Progenitor cell of endocrine pancreas (in vitro differentiated cells): ENCODE results near the gene LHFPL2. TPM values are rescaled to one million over a fixed set of nuclear protein-coding genes. Genes with fewer than 3 reads are reported as not detected.

Source experiments
- DNase-seq: peaks from one replicate; pipeline ENCODE4 v3.0.0; 2021; ENCODE audit warnings: low spot score; ENCODE audit not compliant: unreplicated experiment
- H3K27ac Mint-ChIP-seq: 2 replicates; pipeline ENCODE4 v1.8.0; 2021; ENCODE audit warnings: mild to moderate bottlenecking, moderate library complexity, mixed read lengths
- H3K27me3 Mint-ChIP-seq: 2 replicates; pipeline ENCODE4 v1.8.0; 2021; ENCODE audit warnings: mixed read lengths
- H3K36me3 Mint-ChIP-seq: 2 replicates; pipeline ENCODE4 v1.8.0; 2022; ENCODE audit warnings: mixed read lengths; ENCODE audit not compliant: insufficient read depth
- H3K4me1 Mint-ChIP-seq: 2 replicates; pipeline ENCODE4 v1.8.0; 2021; ENCODE audit warnings: low read depth, mixed read lengths
- H3K4me3 Mint-ChIP-seq: 2 replicates; pipeline ENCODE4 v1.8.0; 2021; ENCODE audit warnings: low read depth, mild to moderate bottlenecking, moderate library complexity, mixed read lengths
- H3K9me3 Mint-ChIP-seq: 2 replicates; pipeline ENCODE4 v1.8.0; 2021; ENCODE audit warnings: low read depth, mixed read lengths
- total RNA-seq: library from RNA; stranded (reverse); gene quantifications from 2 replicates; pipeline ENCODE4 v1.2.1, GENCODE V29; 2021
- TF ChIP-seq, protein P1 (sequence below): fragments of 200-600 bp; sonication (generic); IDR thresholded peaks from one replicate; pipeline ENCODE4 v1.5.0; 2021; ENCODE audit warnings: antibody characterized with exemption, mild to moderate bottlenecking; ENCODE audit not compliant: unreplicated experiment

LHFPL2 gene
- total RNA-seq, 1 donor from 2014 or later: 15.0 TPM

DNA sequence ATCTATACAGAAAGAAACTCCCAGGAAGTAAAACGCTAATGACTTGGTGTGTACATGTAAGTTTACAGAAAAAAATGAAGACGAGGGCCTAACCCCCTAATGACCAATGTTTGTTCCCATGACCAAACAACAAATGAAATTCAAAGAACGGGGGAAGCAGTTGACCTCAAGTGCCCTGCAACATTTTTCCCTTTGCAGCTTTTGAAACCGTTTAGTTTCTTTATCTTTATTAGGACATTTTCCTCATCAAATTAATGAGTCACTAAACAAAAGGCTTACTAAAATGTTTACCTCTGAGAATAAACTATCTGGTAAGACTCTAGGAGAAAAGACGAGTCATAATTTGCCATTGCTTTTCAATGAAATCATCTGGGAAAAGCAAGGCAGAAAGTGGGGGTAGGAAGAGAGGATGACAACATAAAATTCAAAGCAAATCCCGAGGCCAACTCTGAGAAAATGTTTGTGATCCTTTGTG, 57.4 kb downstream of the LHFPL2 start:
- Mint-ChIP-seq H3K4me3 (no peak overlapping the region), H3K4me1 (peaks cover 29% of the 10 kb centered on the region), H3K27ac (no peak overlapping the region), H3K27me3 (no peaks in the 10 kb centered on the region), H3K9me3 (no peaks in the 10 kb centered on the region), H3K36me3 (peaks cover 3% of the 10 kb centered on the region)
- TF ChIP-seq, protein P1, sequence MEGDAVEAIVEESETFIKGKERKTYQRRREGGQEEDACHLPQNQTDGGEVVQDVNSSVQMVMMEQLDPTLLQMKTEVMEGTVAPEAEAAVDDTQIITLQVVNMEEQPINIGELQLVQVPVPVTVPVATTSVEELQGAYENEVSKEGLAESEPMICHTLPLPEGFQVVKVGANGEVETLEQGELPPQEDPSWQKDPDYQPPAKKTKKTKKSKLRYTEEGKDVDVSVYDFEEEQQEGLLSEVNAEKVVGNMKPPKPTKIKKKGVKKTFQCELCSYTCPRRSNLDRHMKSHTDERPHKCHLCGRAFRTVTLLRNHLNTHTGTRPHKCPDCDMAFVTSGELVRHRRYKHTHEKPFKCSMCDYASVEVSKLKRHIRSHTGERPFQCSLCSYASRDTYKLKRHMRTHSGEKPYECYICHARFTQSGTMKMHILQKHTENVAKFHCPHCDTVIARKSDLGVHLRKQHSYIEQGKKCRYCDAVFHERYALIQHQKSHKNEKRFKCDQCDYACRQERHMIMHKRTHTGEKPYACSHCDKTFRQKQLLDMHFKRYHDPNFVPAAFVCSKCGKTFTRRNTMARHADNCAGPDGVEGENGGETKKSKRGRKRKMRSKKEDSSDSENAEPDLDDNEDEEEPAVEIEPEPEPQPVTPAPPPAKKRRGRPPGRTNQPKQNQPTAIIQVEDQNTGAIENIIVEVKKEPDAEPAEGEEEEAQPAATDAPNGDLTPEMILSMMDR: no peak
- DNase-seq: no peak

DNA sequence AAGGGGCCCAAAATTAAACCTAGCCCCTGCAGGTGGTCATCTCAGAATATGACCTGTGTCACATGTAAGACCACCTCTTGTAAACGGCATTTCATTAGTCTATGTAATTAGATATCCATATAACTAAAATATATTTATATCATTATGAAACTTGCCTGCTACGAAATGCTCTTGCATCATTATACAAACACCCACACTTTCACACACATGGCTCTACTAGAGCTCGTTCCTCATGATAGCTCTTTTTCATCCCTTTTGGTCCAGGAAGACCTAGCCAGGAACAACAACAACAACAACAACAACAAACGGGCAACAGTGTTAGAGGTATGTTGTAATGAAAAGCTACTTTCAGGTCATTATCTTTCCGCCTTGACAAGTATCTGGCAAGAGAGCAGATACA, 58.6 kb downstream of the LHFPL2 start:
- Mint-ChIP-seq H3K4me3 (no peak overlapping the region), H3K27ac (no peak overlapping the region), H3K4me1 (peaks cover 26% of the 10 kb centered on the region), H3K36me3 (peaks cover 8% of the 10 kb centered on the region), H3K27me3 (no peaks in the 10 kb centered on the region), H3K9me3 (peaks cover 3% of the 10 kb centered on the region)
- DNase-seq: no peak
- TF ChIP-seq, protein P1: no peak

DNA sequence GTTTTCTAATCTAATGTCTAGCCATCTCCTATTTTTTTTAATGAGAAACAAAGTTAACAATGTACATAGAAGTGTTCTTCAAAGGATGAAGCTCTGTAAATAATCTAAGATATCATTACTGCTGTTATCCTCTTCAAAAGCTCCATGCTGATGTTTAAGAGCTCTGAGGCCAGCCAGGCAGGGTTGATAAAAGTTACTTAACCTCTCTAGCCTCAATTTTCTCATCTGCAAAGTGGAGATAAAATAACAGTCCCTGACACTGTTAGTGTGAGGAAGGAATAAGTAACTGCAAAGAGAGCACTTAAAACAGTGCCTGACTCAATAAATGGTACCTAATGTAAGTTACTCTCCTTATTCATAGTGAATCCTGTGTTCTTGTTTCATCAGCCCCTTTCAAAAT, 60.1 kb downstream of the LHFPL2 start:
- TF ChIP-seq, protein P1: no peak
- no peak for DNase-seq
- H3K4me1 Mint-ChIP-seq: peaks cover 24% of the 10 kb centered on the region
- H3K27me3 Mint-ChIP-seq: no peaks in the 10 kb centered on the region
- peaks cover 12% of the 10 kb centered on the region for H3K36me3 Mint-ChIP-seq
- H3K9me3 Mint-ChIP-seq: peaks cover 3% of the 10 kb centered on the region
- H3K27ac Mint-ChIP-seq: no peak overlapping the region
- no peak overlapping the region for H3K4me3 Mint-ChIP-seq

DNA sequence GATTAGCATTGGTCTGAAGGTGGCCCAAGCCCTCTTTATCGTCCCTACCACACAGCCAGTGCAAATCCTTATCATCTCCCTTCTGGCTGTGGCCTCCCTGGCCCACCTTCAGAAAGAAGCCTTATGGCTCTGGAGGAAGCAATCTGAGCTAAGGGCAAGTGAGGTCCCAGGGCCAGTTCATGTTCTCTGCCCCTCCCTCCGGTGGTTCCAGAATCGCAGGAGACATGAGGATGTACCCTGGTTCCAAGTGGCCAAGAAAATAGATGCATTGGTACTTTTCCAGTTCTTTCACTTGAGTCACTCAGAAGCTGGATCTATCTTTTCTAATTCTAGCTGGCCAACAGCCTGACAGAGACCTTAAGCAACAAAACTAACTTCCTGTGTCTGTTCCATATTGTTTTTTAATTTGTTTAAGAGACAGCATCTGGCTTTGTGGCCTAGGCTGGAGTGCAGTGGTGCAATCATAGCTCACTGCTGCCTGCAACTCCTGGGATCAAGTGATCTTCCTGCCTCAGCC, 60.7 kb downstream of the LHFPL2 start:
- DNase-seq: no peak
- Mint-ChIP-seq H3K36me3 (peaks cover 12% of the 10 kb centered on the region), H3K4me1 (peaks cover 24% of the 10 kb centered on the region), H3K9me3 (peaks cover 3% of the 10 kb centered on the region), H3K4me3 (no peak overlapping the region), H3K27me3 (no peaks in the 10 kb centered on the region), H3K27ac (peak overlapping the region; percentile 16)
- TF ChIP-seq, protein P1: no peak

DNA sequence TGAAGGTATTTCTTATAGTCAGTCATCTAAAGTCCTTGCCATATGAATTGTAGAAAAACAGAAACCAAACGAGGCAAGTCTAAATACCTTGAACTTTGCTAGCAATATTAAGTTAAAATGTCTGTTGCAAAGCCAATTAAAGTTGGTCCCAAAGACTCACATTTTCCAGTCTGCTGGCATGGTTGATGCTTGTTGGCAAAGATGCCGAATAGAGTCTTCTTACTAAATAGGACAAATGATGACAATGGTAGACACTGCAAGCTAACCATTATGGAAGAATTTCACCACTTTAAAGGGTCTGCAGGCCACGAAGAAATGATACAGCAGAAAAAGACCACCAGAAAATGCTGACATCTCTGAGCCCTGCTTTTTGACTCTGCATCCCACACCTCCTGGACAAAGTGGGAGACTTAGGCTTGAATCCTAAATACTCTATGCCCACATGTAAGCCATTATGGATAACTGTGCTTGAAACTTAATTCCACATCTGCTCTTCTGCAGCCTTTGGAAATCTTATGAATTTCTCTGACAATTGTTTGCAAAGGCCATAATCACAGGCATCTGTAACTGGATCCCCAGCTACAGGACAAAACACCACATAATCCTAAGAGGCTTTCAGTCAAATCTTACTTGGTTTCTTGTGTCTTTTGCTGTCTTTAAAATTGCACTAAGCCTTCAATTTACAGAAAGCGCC, 61.3 kb downstream of the LHFPL2 start:
- H3K27me3 Mint-ChIP-seq: no peaks in the 10 kb centered on the region
- no peak overlapping the region for H3K27ac Mint-ChIP-seq
- H3K4me3 Mint-ChIP-seq: no peak overlapping the region
- TF ChIP-seq, protein P1: no peak
- no peak for DNase-seq
- peaks cover 12% of the 10 kb centered on the region for H3K36me3 Mint-ChIP-seq
- peaks cover 22% of the 10 kb centered on the region for H3K4me1 Mint-ChIP-seq
- H3K9me3 Mint-ChIP-seq: peaks cover 3% of the 10 kb centered on the region
